Glomerular visceral epithelial cell (primary cell): ENCODE results near the gene NDST1.
"Not testable (repeated sequence)": the region's sequence is repeated elsewhere in the genome, so short reads cannot be mapped to it uniquely, and the experiment has no call there.

Experiments
- DNase-seq: peaks from one replicate; pipeline ENCODE4 v3.0.0-alpha.2; 2016; ENCODE audit errors: extremely low spot score

Gene NDST1

GRCh38 chr5:150508277-150508640 lies 328 bp downstream of the NDST1 start:
- no peak for DNase-seq

- DNase-seq, result no peak
These were observed 897 bp downstream of the NDST1 start for GRCh38 chr5:150508828-150509227.

- DNase-seq, result no peak
These were observed 2.1 kb downstream of the NDST1 start for GRCh38 chr5:150509992-150510391.

- DNase-seq, result peak; percentile 61
These were observed 2.7 kb downstream of the NDST1 start for GRCh38 chr5:150510460-150511263.

- DNase-seq, result peak; percentile 90
These were observed 3.8 kb downstream of the NDST1 start for GRCh38 chr5:150511578-150512367.

- no peak for DNase-seq
These were observed 4.4 kb downstream of the NDST1 start for GRCh38 chr5:150512368-150512747.

GRCh38 chr5:150513375-150514309 lies 5.7 kb downstream of the NDST1 start:
- no peak for DNase-seq

GRCh38 chr5:150514708-150515211 lies 6.8 kb downstream of the NDST1 start:
- DNase-seq, result peak; percentile 93

- peak; percentile 74 for DNase-seq
These were observed 7.5 kb downstream of the NDST1 start for GRCh38 chr5:150515446-150515845.

GRCh38 chr5:150516011-150516410 lies 8.1 kb downstream of the NDST1 start:
- DNase-seq, result peak; percentile 66

GRCh38 chr5:150517272-150518152 lies 9.6 kb downstream of the NDST1 start:
- DNase-seq, result peak; percentile 98

GRCh38 chr5:150518712-150519559 lies 11.0 kb downstream of the NDST1 start:
- not testable (repeated sequence) for DNase-seq

- DNase-seq, result no peak
These were observed 11.6 kb downstream of the NDST1 start for GRCh38 chr5:150519560-150519945.

- DNase-seq, result no peak
These were observed 12.0 kb downstream of the NDST1 start for GRCh38 chr5:150519978-150520377.

- DNase-seq, result no peak
These were observed 13.0 kb downstream of the NDST1 start for GRCh38 chr5:150520747-150521521.

GRCh38 chr5:150521522-150521817 lies 13.5 kb downstream of the NDST1 start:
- no peak for DNase-seq

- no peak for DNase-seq
These were observed 14.1 kb downstream of the NDST1 start for GRCh38 chr5:150521939-150522503.

- DNase-seq, result no peak
These were observed 14.8 kb downstream of the NDST1 start for GRCh38 chr5:150522504-150523414.
